ENCODE results near the gene CLSTN1. TPM values are rescaled to one million over a fixed set of nuclear protein-coding genes. Genes with fewer than 3 reads are reported as not detected.
A peak's percentile ranks its signal among the peaks of the same experiment; 100 is the strongest.

The CLSTN1 gene
- total and polyA plus RNA-seq, 2 of the 13 experiments (the other 11 are each of a cell fraction or from before 2014, with no cell fraction given): 19.7 to 29.8 TPM

DNA sequence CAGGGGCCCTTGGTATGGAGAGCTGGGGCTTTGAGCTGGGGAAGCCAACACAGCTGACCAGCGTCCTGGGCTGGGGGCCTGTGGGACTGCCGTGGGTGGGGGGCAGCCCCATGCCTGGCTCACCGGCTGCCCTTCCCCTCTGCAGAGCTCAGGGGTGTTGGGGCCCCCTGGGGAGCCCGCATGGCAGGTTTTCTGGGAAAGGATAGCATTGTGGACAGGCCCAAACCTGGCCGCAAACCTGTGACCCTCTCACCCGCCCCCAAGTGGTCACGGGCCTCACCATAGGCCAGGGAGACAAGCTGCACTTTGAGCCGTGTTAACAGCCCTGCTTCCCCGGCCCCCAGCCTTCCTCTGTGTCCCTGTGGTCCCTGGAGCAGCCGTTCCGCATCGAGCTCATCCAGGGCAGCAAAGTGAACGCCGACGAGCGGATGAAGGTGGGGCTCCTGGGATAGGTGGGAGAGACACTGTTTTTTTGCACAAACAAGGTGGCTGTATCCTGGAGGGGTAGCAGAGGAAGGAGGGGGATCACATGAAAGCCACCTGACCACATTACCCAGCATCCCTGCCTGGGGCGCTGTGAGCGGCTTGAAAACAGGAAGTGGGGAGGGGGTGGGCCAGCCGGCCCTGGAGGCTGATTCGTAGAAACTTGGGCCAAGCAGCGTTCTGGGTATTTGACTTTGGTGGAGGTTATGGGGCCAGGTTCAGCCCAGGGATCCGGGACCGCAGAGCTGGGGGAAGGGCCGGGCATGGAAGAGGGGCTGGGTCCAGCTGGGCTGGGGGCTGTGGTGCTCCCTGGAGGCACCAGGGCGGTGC lies 106.4 kb downstream of the CLSTN1 start (continued):
- TF ChIP-seq HNF4G (IDR thresholded peaks at IDR 0.05; ENCODE audit: borderline replicate concordance, low read depth, low read length) (peak; percentile 51), HNF4G (CRISPR knock-in tag; IDR thresholded peaks at IDR 0.05; ENCODE audit: borderline replicate concordance, low read depth) (peak; percentile 28; the same call in 1 of the 2 replicates), ZNF572 (CRISPR knock-in tag; IDR thresholded peaks at IDR 0.05) (peak; percentile 9; the same call in 1 of the 2 replicates), ZNF782 (CRISPR knock-in tag; IDR thresholded peaks at IDR 0.05; ENCODE audit: borderline replicate concordance) (peak; percentile 60; the same call in 1 of the 2 replicates), CHCHD3 (CRISPR knock-in tag; IDR thresholded peaks at IDR 0.05) (peak; percentile 73; the same call in 1 of the 2 replicates), MBNL3 (CRISPR knock-in tag; conservative IDR thresholded peaks at IDR 0.05) (no peak), ZC3H13 (CRISPR knock-in tag; IDR thresholded peaks at IDR 0.05) (no peak; the same call in 1 of the 2 replicates), SALL1 (CRISPR knock-in tag; IDR thresholded peaks at IDR 0.05) (peak; percentile 54), ZNF510 (CRISPR knock-in tag; IDR thresholded peaks at IDR 0.05; ENCODE audit: low read depth) (peak; percentile 93; the same call in 1 of the 2 replicates), KDM5A (IDR thresholded peaks at IDR 0.05; ENCODE audit: borderline replicate concordance, low read length) (peak; percentile 73; the same call in 1 of the 2 replicates), PPARG (CRISPR knock-in tag; conservative IDR thresholded peaks at IDR 0.05) (0 out of 2 replicates have a peak, but pooled peaks have one; percentile 8), SMYD3 (CRISPR knock-in tag; IDR thresholded peaks at IDR 0.05) (no peak), BRD4 (CRISPR knock-in tag; IDR thresholded peaks at IDR 0.05) (peak; percentile 54; the same call in 1 of the 2 replicates), ZNF766 (CRISPR knock-in tag; IDR thresholded peaks at IDR 0.05; ENCODE audit: borderline replicate concordance) (no peak), ATF1 (CRISPR knock-in tag; IDR thresholded peaks at IDR 0.05) (no peak), FLYWCH1 (CRISPR knock-in tag; IDR thresholded peaks at IDR 0.05) (no peak), SATB2 (CRISPR knock-in tag; IDR thresholded peaks at IDR 0.05) (no peak), MATR3 (CRISPR knock-in tag; IDR thresholded peaks at IDR 0.05) (no peak), ZNF230 (CRISPR knock-in tag; IDR thresholded peaks at IDR 0.05) (peak; percentile 80; the same call in 1 of the 2 replicates)
- TF ChIP-seq, protein P1, sequence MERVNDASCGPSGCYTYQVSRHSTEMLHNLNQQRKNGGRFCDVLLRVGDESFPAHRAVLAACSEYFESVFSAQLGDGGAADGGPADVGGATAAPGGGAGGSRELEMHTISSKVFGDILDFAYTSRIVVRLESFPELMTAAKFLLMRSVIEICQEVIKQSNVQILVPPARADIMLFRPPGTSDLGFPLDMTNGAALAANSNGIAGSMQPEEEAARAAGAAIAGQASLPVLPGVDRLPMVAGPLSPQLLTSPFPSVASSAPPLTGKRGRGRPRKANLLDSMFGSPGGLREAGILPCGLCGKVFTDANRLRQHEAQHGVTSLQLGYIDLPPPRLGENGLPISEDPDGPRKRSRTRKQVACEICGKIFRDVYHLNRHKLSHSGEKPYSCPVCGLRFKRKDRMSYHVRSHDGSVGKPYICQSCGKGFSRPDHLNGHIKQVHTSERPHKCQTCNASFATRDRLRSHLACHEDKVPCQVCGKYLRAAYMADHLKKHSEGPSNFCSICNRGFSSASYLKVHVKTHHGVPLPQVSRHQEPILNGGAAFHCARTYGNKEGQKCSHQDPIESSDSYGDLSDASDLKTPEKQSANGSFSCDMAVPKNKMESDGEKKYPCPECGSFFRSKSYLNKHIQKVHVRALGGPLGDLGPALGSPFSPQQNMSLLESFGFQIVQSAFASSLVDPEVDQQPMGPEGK (CRISPR knock-in tag; IDR thresholded peaks at IDR 0.05): peak; percentile 82
- TF ChIP-seq, protein P2, sequence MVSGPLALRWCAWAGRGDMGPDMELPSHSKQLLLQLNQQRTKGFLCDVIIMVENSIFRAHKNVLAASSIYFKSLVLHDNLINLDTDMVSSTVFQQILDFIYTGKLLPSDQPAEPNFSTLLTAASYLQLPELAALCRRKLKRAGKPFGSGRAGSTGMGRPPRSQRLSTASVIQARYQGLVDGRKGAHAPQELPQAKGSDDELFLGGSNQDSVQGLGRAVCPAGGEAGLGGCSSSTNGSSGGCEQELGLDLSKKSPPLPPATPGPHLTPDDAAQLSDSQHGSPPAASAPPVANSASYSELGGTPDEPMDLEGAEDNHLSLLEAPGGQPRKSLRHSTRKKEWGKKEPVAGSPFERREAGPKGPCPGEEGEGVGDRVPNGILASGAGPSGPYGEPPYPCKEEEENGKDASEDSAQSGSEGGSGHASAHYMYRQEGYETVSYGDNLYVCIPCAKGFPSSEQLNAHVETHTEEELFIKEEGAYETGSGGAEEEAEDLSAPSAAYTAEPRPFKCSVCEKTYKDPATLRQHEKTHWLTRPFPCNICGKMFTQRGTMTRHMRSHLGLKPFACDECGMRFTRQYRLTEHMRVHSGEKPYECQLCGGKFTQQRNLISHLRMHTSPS (CRISPR knock-in tag; IDR thresholded peaks at IDR 0.05; ENCODE audit: low read depth): no peak
- TF ChIP-seq, protein P3, sequence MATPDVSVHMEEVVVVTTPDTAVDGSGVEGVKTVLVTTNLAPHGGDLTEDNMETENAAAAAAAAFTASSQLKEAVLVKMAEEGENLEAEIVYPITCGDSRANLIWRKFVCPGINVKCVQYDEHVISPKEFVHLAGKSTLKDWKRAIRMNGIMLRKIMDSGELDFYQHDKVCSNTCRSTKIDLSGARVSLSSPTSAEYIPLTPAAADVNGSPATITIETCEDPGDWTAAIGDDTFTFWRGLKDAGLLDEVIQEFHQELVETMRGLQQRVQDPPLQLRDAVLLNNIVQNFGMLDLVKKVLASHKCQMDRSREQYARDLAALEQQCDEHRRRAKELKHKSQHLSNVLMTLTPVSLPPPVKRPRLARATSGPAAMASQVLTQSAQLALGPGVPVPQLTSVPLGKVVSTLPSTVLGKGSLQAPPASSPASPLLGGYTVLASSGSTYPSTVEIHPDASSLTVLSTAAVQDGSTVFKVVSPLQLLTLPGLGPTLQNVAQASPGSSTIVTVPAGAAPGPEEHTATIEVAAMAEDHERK (CRISPR knock-in tag; IDR thresholded peaks at IDR 0.05; ENCODE audit: low read depth): no peak
- TF ChIP-seq, protein P4, sequence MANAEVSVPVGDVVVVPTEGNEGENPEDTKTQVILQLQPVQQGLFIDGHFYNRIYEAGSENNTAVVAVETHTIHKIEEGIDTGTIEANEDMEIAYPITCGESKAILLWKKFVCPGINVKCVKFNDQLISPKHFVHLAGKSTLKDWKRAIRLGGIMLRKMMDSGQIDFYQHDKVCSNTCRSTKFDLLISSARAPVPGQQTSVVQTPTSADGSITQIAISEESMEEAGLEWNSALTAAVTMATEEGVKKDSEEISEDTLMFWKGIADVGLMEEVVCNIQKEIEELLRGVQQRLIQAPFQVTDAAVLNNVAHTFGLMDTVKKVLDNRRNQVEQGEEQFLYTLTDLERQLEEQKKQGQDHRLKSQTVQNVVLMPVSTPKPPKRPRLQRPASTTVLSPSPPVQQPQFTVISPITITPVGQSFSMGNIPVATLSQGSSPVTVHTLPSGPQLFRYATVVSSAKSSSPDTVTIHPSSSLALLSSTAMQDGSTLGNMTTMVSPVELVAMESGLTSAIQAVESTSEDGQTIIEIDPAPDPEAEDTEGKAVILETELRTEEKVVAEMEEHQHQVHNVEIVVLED (CRISPR knock-in tag; IDR thresholded peaks at IDR 0.05; ENCODE audit: borderline replicate concordance): peak; percentile 52; the same call in 1 of the 2 replicates

All from HepG2 (cell line).